Thyroid gland (tissue), 4 donors: Measurements from ENCODE around the gene SIX5. TPM values are rescaled to one million over a fixed set of nuclear protein-coding genes. Genes with fewer than 3 reads are reported as not detected.

ENCODE experiments used
- DNase-seq, 2 donors: peaks; one replicate each; pipeline ENCODE4 v3.0.0-alpha.2; 2019
- H3K27ac ChIP-seq, 3 donors: fragments of 200-600 bp; sonication (generic); 1 replicate in 2 of 3; 2 replicates in 1 of 3; pipeline ENCODE4 v1.5.1; 2016 to 2019; ENCODE audit warnings: mild to moderate bottlenecking in 1 of 3, moderate library complexity in 1 of 3
- H3K27me3 ChIP-seq: fragments of 200-600 bp; sonication (generic); one replicate; pipeline ENCODE4 v1.5.1; 2019
- H3K36me3 ChIP-seq, 2 donors: fragments of 200-600 bp; sonication (generic); one replicate each; pipeline ENCODE4 v1.5.1; 2016 to 2019
- H3K4me1 ChIP-seq, 2 donors: fragments of 200-600 bp; sonication (generic); one replicate each; pipeline ENCODE4 v1.5.1; 2017 to 2019
- H3K4me3 ChIP-seq, 3 donors: fragments of 200-600 bp; sonication (generic); replicated peaks in 1 of 3; 1 replicate in 2 of 3; 2 replicates in 1 of 3; pipeline ENCODE4 v1.5.1; 2016; ENCODE audit warnings: mild to moderate bottlenecking in 1 of 3
- H3K9me3 ChIP-seq: fragments of 200-600 bp; sonication (generic); one replicate; pipeline ENCODE4 v1.5.1; 2017
- POLR2A ChIP-seq, 2 donors: fragments of 450-650 bp; IDR thresholded peaks; one replicate each; pipeline ENCODE4 v1.6.1; 2017; ENCODE audit warnings: antibody characterized with exemption in 2 of 2, mild to moderate bottlenecking in 2 of 2, moderate library complexity in 1 of 2
- WGBS, 2 donors: methylation state at CpG; one replicate each; pipeline ENCODE4 v1.1.5; 2017; 5-methylcytosine and 5-hydroxymethylcytosine counted together
- intact Hi-C: fragments of 100-400 bp; cut with DNase I; formaldehyde crosslinking; loops from one replicate; pipeline ENCODE4 v1.15.1; 2023
- total RNA-seq, 4 donors: library from RNA; depleted of rRNA; stranded (reverse); fragments of >200 nt; gene quantifications; one replicate each; pipeline ENCODE4 v1.2.3, GENCODE V29; 2016
- TF ChIP-seq, protein P1 (sequence below), 6 experiments: fragments of 200-600 bp in 3 of 6; fragments of 450-650 bp in 3 of 6; sonication (generic) in 3 of 6; IDR thresholded peaks; one replicate each; pipeline ENCODE4 v1.5.1; 2016 to 2019; ENCODE audit warnings: antibody characterized with exemption in 6 of 6, mild to moderate bottlenecking in 2 of 6, inconsistent platforms in 1 of 6, moderate library complexity in 1 of 6

SIX5 gene
- total RNA-seq, 4 donors from 2014 or later = 18.3 to 33.0 (median 23.3) TPM

GRCh38 chr19:45789035-45789786 is 20.2 kb upstream of the SIX5 start:
- no peaks in the 10 kb centered on the region for H3K27me3 ChIP-seq
- TF ChIP-seq, protein P1, sequence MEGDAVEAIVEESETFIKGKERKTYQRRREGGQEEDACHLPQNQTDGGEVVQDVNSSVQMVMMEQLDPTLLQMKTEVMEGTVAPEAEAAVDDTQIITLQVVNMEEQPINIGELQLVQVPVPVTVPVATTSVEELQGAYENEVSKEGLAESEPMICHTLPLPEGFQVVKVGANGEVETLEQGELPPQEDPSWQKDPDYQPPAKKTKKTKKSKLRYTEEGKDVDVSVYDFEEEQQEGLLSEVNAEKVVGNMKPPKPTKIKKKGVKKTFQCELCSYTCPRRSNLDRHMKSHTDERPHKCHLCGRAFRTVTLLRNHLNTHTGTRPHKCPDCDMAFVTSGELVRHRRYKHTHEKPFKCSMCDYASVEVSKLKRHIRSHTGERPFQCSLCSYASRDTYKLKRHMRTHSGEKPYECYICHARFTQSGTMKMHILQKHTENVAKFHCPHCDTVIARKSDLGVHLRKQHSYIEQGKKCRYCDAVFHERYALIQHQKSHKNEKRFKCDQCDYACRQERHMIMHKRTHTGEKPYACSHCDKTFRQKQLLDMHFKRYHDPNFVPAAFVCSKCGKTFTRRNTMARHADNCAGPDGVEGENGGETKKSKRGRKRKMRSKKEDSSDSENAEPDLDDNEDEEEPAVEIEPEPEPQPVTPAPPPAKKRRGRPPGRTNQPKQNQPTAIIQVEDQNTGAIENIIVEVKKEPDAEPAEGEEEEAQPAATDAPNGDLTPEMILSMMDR (IDR thresholded peaks at IDR 0.05) = no peak
- TF ChIP-seq POLR2A (IDR thresholded peaks at IDR 0.05) = no peak
- peaks cover 9 to 18% of the 10 kb centered on the region in 2 donors for H3K4me1 ChIP-seq
- intact Hi-C loops = no loop called here
- H3K9me3 ChIP-seq = no peaks in the 10 kb centered on the region
- H3K4me3 ChIP-seq = no peak overlapping the region
- no peak for DNase-seq
- 92 to 94% methylated on average over 15 of the region's 15 CpGs for WGBS, 2 donors
- H3K27ac ChIP-seq = no peak overlapping the region
- peaks cover 23 to 33% of the 10 kb centered on the region in 2 donors for H3K36me3 ChIP-seq

- peaks cover 15 to 22% of the 10 kb centered on the region in 2 donors for H3K4me1 ChIP-seq
Measured at GRCh38 chr19:45786533-45786894, 17.5 kb upstream of the SIX5 start.

GRCh38 chr19:45785781-45786532 is 16.9 kb upstream of the SIX5 start:
- WGBS, 2 donors = 94 to 95% methylated on average over 19 to 36 of the region's 57 CpGs
- peaks cover 16 to 22% of the 10 kb centered on the region in 2 donors for H3K4me1 ChIP-seq

More at GRCh38 chr19:45786533-45786894, 17.5 kb upstream of the SIX5 start:
- Histone ChIP-seq H3K4me3 (no peak overlapping the region), H3K27ac (no peak overlapping the region), H3K27me3 (no peaks in the 10 kb centered on the region), H3K9me3 (no peaks in the 10 kb centered on the region), H3K36me3 (peaks cover 23 to 33% of the 10 kb centered on the region in 2 donors)
- WGBS, 2 donors = 92 to 95% methylated on average over 11 to 15 of the region's 21 CpGs
- intact Hi-C loops = no loop called here
- no peak for TF ChIP-seq POLR2A (IDR thresholded peaks at IDR 0.05)
- TF ChIP-seq, protein P1 (IDR thresholded peaks at IDR 0.05) = no peak
- DNase-seq = no peak

GRCh38 chr19:45785097-45785496 is 16.0 kb upstream of the SIX5 start:
- no peaks in the 10 kb centered on the region for H3K27me3 ChIP-seq
- no peaks in the 10 kb centered on the region for H3K9me3 ChIP-seq
- H3K36me3 ChIP-seq = peaks cover 23 to 33% of the 10 kb centered on the region in 2 donors
- DNase-seq = no peak
- WGBS, 2 donors = 91 to 92% methylated on average over 5 of the region's 5 CpGs
- TF ChIP-seq, protein P1 (IDR thresholded peaks at IDR 0.05) = no peak
- no peak for TF ChIP-seq POLR2A (IDR thresholded peaks at IDR 0.05)
- intact Hi-C loops = no loop called here
- peaks cover 20 to 29% of the 10 kb centered on the region in 2 donors for H3K4me1 ChIP-seq
- H3K4me3 ChIP-seq = no peak overlapping the region
- no peak overlapping the region for H3K27ac ChIP-seq

More at GRCh38 chr19:45785781-45786532, 16.9 kb upstream of the SIX5 start:
- Histone ChIP-seq H3K27me3 (no peaks in the 10 kb centered on the region), H3K36me3 (peaks cover 23 to 33% of the 10 kb centered on the region in 2 donors), H3K9me3 (no peaks in the 10 kb centered on the region), H3K4me3 (no peak overlapping the region), H3K27ac (no peak overlapping the region)
- intact Hi-C loops = no loop called here
- DNase-seq = no peak
- TF ChIP-seq, protein P1 (IDR thresholded peaks at IDR 0.05) = no peak
- TF ChIP-seq POLR2A (IDR thresholded peaks at IDR 0.05) = no peak

DNA sequence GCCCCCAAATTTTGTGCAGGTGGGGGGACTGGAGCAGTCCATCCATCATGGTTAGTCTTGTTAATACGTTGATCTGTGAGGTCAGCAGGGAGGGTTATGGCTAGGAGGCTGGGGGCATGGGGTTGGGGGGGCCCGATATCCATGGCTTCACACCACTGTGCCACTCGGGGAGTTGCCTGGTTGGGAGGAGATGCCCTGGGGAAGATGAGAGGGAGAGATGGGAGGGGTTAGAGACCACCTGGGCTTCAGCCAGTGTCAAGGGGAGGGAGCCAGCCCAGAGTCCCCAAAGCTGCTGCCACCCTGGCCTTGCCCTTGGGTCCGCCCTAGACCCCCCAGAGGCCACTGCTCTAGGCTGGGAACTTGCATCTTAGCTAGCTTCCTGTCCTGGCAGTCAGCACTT is 15.0 kb upstream of the SIX5 start:
- Histone ChIP-seq H3K4me1 (peaks cover 30 to 35% of the 10 kb centered on the region in 2 donors), H3K9me3 (no peaks in the 10 kb centered on the region), H3K36me3 (peaks cover 19 to 25% of the 10 kb centered on the region in 2 donors), H3K4me3 (no peak overlapping the region), H3K27ac (peak overlapping the region in 2 of 3 donors; percentile 65 to 79), H3K27me3 (no peaks in the 10 kb centered on the region)
- DNase-seq = no peak
- TF ChIP-seq, protein P1 (IDR thresholded peaks at IDR 0.05) = no peak
- no peak for TF ChIP-seq POLR2A (IDR thresholded peaks at IDR 0.05)
- intact Hi-C loops = no loop called here
- 87 to 89% methylated on average over 4 of the region's 4 CpGs for WGBS, 2 donors
